ENCODE measurements around the gene KDF1.
A peak's percentile ranks its signal among the peaks of the same experiment; 100 is the strongest.

The KDF1 gene

DNA sequence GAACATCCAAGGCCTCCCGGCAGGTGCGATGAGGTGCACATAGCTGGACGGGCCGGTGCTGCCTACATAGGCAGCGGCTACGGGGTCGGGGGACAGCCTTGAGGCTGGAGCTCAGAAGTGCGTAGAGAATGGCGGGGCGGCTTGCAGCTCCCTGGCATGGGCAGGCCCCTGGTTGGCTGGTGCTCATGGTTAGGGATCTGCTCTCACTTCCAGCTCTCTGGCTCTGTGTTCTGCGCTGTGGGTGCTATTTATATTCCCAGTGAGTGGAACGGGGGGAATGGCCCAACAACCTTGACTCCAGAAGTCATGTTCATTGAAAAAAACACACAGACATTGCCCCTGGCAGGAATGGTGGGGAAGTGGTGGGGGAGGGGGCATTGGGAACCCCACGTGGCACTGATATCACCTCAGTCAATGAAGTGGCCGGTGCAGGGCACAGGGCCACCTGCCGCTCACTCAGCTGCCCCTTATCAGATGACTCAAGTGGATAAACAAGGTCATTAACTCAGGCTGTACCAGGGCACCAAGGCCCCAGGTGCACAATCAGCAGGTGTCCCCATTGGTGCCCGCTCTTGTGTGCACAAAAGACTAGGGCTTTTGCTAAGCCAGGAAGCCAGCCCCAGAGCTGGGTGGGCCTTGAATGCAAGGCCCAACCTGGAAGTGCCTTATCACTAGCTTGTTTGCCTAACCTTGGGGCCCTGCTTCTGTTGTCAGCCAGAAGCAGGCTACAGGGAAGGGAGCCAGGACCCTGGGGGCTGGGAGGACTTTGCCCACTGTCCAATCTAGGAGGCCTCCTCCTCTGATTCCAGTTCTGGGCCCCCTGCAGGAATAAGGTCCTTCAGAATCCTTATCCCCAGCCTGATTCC is 46.3 kb downstream of the KDF1 start, which contains the start of gene NR0B2:
TSS of gene NR0B2 (minus strand) at position 222 of the 866 bp plus-strand sequence. CDS start at position 187, 35 bp downstream.
- DNase-seq, result no peak

DNA sequence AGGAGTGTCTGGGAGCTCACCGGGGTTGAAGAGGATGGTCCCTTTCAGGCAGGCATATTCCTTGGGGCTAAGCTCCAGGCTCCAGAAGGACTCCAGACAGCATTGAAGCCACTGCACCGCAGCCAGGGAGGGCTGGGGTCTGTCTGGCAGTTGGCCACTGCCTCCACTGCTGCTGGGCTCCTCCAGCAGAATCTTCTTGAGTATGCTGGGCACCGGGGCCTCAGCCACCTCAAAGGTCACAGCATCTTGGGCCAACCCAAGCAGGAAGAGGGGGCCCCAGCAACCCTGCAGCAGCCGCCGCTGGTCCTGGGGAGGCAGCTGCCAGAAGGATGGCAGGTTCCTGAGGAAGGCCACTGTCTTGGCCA is 46.9 kb downstream of the KDF1 start:
- no peak for DNase-seq

DNA sequence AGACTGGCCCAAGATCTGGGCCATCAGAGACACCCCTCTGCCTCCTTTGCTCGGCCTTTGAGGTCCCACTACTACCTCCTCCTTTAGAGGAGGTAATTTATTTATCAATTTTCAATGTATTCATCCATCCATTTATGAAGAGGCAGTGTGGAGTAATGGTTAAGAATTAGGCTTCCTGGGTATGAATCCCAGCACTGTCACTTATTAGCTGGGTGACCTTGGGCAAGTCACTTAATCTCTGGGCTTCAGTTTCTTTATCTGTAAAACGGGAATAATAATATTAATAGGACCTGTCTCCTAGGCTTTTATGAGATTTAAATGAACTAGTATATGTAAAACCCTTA is 48.1 kb downstream of the KDF1 start:
- DNase-seq, result no peak

DNA sequence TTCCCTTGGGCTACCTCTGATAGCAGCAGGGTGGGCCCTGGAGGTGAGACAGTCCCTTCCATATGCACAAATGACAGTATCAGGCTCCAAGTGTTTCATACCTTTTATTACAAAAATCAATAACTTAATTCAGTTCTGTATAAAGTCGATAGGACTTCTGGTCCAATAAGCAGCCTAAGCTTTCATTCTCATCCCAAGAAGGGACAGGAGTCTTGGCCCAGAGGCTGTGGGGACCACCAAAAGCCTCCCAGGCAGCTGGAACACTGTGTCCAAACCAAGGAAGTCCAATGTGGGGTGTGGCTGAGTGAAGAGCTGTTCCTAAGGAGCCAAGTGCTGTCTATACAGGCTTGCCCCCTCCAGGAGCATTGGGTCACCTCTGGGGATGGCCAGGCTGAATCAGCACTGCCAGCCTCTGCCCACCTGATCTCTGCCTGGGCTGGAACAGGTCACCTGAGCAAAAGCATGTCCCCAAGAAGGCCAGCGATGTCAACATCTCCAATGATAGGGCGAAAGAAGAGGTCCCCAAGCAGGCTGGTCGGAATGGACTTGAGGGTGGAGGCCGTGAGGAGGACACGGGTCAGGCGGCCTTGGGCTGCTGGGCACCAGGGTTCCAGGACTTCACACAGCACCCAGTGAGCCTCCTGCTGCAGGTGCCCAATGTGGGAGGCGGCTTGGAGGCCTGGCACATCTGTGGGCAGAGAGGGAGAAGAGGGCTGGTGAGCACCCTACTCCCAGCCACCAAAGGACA is 48.7 kb downstream of the KDF1 start:
- DNase-seq, result no peak

DNA sequence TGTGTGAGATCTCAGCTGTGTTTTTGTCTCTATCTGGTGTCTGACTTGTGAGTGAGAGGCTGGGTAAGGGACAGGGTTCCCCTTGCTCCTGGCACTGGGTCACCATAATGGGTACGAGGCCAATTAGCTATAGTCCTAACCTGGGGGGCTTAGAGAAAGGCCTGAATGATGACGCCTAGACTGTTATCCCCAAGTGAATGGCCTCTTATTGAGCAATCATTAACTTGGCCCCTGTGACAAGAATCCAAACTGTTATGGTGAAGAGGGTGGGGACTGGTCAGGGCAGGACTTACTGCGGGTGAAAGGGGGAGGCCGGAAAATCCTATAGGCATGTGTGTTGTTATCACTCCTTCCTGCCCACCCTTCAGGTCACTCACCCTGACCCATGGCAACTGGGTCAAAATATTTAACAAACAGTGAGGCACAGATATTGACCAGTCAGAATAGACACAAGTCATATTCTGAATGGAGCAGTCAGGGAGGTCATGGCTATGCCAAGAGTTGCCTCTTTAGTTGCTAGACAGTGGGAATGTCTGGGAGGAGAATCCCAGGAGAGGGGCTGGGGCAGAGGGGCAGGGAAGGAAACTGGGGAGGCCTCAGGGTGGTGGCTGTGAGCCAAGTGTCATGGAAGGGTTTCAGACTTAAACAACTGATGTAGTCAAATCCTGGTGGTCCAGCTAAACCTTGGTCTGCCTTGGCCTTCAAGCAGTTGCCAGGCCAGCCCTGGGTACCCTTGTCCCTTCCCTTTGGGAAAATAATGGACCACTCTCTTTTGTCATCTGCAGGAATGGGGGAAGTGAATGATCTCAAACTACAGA is 49.7 kb downstream of the KDF1 start:
- DNase-seq, result no peak

DNA sequence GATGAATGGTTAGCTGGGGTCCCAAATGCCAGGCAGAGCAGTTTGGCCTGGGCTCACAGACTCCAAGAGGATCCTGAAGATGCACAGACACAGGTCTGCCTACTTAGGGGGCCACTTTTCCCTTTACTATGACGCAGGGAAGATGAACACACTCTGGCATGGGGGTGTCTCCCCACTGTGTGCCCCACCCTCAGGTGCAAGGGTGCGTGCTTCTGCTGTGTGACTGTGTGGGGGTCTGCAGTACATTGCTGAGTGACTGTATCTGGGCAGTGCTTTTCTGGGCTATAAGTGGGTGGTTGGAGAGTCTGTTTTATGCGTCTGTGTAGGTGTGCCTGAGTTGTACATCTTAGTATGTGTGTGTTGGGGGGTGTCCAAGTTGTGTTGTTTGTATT is 50.3 kb downstream of the KDF1 start:
- DNase-seq, result no peak

DNA sequence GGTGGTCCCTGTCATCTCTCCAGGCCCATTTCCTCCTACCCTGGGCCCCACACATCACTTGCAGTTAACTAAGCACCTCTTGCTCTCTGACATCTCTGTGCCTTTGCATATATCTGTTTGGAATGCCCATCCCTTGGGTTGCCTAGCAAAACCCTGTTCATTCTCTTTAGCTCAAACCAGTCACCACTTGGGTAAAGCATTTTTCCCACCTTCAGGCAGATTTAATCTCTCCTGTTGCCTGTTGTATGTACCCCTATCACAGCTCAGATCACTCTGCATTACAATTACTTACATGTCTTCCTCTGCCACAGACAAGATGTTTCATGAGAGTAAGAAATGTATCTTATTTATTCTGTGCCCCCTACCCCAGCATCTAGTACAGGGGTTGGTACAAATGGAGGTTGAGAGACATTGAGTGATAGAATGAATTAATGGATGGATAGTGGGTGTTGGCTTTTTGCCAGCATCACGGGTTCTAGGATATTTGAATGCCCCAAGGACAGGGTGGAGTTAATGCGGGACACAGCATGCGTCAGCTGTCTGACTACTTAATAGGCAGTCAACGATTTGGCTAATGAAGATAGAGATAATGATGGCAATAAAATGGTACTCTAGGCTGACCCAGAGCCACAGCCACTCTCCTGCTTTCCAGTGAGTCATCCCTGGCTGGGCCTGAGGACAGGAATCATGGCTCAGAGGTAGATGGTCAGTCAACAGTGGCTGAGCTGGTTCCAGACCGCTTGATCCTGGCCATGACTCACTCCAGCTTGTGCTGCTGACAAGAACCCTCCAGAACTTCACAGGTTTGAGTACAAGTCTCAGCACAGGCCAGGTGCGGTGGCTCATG is 53.0 kb downstream of the KDF1 start:
- no peak for DNase-seq

DNA sequence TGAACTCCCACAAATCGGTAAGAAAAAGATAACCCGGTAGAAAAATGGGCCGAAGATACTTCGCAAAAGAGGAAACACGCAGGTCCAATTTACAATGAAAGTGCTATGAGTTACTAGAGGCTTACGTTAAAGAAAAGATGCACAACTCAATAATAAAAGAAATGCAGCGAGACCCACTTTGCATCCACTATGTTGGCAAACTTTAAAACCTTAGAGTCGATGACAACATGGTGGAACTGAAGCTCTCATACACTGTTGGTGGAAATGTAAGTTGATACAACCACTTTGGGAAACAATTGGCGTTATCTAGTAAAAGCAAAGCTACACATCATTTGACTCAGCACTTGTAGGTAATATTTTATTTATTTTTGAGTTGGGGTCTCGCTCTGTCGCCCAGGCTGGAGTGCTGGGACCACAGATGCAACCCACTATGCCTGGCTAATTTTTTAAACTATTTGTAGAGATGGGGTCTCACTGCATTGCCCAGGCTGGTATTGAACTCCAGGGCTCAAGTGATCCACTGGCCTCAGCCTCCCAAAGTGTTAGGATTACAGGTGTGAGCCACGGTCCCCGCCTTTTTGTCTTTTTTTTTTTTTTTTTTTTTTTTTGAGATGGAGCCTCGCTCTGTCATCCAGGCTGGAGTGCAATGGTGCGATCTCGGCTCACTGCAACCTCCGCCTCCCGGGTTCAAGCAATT is 59.3 kb downstream of the KDF1 start:
- DNase-seq, result no peak

DNA sequence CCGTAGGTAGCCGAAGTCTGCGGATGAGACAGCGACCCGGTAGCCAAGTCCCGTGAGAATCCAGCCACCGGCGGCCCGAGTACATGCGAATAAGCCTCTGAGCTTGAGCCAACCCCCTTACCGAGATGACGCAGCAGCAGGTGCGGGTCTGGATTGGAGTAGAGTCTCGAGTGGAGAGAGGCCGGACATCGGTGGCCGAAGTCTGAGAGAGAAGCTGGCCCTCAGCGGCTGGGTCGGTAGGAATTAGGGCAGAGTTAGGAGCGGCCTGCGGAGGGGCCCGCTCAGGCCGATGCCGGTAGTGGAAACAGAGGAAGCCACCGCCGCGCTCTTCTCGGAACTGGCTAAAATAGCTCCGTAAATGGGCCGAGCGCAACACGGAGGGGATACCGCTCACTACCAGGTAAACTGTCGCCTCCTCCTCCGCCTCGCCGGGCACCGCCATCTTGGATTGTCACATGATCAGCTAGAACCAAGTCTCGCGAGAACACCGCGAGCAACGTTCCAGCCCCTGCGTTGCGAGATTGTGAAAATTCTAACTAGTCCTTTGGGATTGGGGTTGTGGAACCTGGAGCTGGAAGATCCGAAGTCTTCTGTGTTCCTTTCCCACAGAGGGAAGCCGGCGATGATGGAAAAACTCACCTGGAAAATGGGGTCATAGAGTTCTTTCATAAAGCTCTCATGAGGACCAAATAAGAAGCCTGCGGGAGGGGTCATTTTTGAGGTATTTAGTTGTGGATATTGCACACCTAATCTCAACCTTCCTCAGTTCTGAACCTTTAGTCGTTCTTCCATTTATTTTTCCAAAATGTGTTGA is 60.1 kb downstream of the KDF1 start, which contains the start of gene GPATCH3:
TSS of gene GPATCH3 (minus strand) at position 467 of the 814 bp plus-strand sequence. CDS start at position 442, 25 bp downstream.
- DNase-seq, result peak; percentile 87

All from activated CD8-positive, alpha-beta memory T cell treated with anti-CD3 and anti-CD28 coated beads, Interleukin-2, amount 50 U/mL, for 4 hours (primary cell).